ENCODE measurements around the gene PAX5.

- no peak for TF ChIP-seq CTCF (IDR thresholded peaks at IDR 0.05)
- TF ChIP-seq POLR2A (IDR thresholded peaks at IDR 0.05): no peak
Measured at GRCh38 chr9:36963346-36963745, 70.7 kb downstream of the PAX5 start.

Measured in esophagus squamous epithelium (tissue), 4 donors.